Prostate gland (tissue), 2 donors: ENCODE results near the gene PLEKHA7.

ENCODE experiments used
- CTCF ChIP-seq, 4 experiments: fragments of 200-600 bp in 2 of 4; fragments of 450-650 bp in 2 of 4; sonication (generic) in 2 of 4; IDR thresholded peaks; 1 replicate in 3 of 4; 2 replicates in 1 of 4; pipeline ENCODE4 v1.5.1; 2016 to 2019; ENCODE audit warnings: antibody characterized with exemption in 4 of 4, mild to moderate bottlenecking in 2 of 4, moderate library complexity in 2 of 4
- POLR2A ChIP-seq: fragments of 450-650 bp; IDR thresholded peaks from one replicate; pipeline ENCODE4 v1.6.1; 2016; ENCODE audit warnings: antibody characterized with exemption, mild to moderate bottlenecking
- POLR2AphosphoS5 ChIP-seq: sonication (generic); formaldehyde crosslinking; IDR thresholded peaks from one replicate; pipeline ENCODE4 v1.6.1; 2017; ENCODE audit warnings: antibody characterized with exemption

GRCh38 chr11:16825968-16826367 is 188.2 kb downstream of the PLEKHA7 start:
- no peak for TF ChIP-seq CTCF (IDR thresholded peaks at IDR 0.05)
- TF ChIP-seq POLR2A: no peak
- no peak for TF ChIP-seq POLR2AphosphoS5
